GM19372 (cell line): ENCODE results near the gene ZNF865.

Experiments used
- ATAC-seq: cut with Tn5 transposase; IDR thresholded peaks from one replicate; pipeline ENCODE4 v1.9.1; 2021; ENCODE audit warnings: mild to moderate bottlenecking, low read depth, moderate library complexity; ENCODE audit not compliant: unreplicated experiment

ZNF865 gene

GRCh38 chr19:55656552-55656951 is 51.1 kb downstream of the ZNF865 start:
- no peak for ATAC-seq

- no peak for ATAC-seq
These were observed 51.7 kb downstream of the ZNF865 start for GRCh38 chr19:55656988-55657747.

GRCh38 chr19:55658846-55659459 is 53.5 kb downstream of the ZNF865 start:
- no peak for ATAC-seq

GRCh38 chr19:55659822-55660221 is 54.4 kb downstream of the ZNF865 start:
- no peak for ATAC-seq

GRCh38 chr19:55660404-55660803 is 55.0 kb downstream of the ZNF865 start:
- ATAC-seq: no peak

GRCh38 chr19:55660991-55661390 is 55.5 kb downstream of the ZNF865 start:
- no peak for ATAC-seq

GRCh38 chr19:55661826-55662225 is 56.4 kb downstream of the ZNF865 start:
- no peak for ATAC-seq

- ATAC-seq: no peak
These were observed 58.5 kb downstream of the ZNF865 start for GRCh38 chr19:55663846-55664536.

GRCh38 chr19:55666343-55667005 is 61.0 kb downstream of the ZNF865 start:
- no peak for ATAC-seq
